ENCODE measurements around the gene TP53RK.

Gene TP53RK

GRCh38 chr20:46638134-46638897 is 50.9 kb downstream of the TP53RK start:
- no peak for DNase-seq (ENCODE audit: low spot score)

- no peak for DNase-seq (ENCODE audit: low spot score)
Measured at GRCh38 chr20:46637427-46638133, 51.7 kb downstream of the TP53RK start.

- DNase-seq (ENCODE audit: low spot score): no peak
Measured at GRCh38 chr20:46637020-46637419, 52.2 kb downstream of the TP53RK start.

- DNase-seq (ENCODE audit: low spot score): no peak
Measured at GRCh38 chr20:46636514-46636913, 52.7 kb downstream of the TP53RK start.

- no peak for DNase-seq (ENCODE audit: low spot score)
Measured at GRCh38 chr20:46635514-46636136, 53.6 kb downstream of the TP53RK start.

- no peak for DNase-seq (ENCODE audit: low spot score)
Measured at GRCh38 chr20:46634528-46634927, 54.7 kb downstream of the TP53RK start.
